Measurements from ENCODE around the gene NHP2.

Gene NHP2

DNA sequence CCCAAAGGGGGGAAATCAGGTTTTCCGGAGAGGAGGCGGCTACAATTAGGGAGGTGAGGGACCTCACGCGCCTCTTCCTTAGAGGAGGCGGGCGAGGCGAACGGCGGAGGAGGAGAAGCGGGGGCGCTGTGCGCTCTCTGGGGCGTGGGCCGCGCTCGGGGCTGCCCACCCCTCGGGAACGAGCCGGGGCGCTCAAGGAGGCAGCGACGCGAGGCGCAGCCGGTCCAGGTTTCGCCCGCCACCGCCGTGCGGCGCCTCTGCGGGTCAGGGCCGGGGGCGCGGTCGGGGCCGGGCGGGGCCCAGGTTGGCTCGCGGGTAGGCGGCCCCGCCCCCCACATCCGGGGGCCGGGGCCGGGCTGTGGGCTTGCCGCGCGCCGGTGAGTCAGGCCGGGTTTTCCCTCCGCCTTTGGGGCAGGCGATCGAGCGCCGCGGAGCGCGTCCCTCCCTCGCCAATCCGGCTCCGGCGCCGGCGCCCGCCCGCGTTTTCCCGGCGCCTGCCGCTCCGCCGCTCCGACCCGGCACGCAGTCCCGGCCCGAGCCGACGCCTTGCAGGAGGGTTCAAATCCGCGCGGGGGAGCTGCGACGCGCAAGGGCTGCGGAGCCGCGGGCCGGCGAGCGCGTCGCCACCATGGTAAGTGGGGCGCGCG lies 40.4 kb downstream of the NHP2 start, which contains the start of gene N4BP3:
TSS of gene N4BP3 (plus strand) at position 392 of the 647 bp plus-strand sequence. CDS start 6,052 bp downstream, outside the sequence.
- DNase-seq, result peak; percentile 39

DNA sequence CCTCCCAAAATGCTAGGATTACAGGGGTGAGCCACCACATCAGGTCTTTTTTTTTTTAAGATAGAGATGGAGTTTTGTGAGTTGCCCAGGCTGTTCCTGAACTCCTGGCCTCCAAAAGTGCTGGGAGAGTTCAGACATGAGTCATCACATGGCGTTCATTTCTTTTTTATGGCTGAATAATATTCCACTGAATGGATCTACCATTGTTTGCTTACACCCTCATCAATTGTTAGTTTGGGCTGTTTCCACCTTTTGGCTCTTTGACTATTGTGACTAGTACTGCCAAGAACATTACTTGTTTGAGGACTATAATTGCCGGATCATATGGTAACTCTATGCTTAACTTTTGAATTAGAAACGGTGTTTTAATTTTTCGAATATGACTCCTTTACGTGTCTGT lies 41.1 kb downstream of the NHP2 start:
- no peak for DNase-seq

DNA sequence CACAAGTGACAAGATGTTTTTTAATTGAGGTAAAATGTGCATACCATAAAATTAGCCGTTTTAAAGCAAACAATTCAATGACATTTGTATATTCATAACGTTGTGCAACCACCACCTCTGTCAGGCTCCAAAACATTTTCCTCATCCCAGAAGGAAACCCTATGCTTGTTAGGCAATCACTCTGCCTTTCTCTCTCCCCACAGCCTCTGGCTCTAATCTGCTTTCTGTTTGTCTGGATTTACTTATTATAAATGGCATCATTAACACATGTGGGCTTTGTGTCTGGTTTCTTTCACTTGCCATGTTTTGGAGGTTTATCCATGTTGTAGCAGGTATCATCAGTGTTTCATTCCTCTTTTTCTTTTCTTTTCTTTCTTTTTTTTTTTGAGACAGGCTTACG lies 41.8 kb downstream of the NHP2 start:
- DNase-seq, result no peak

DNA sequence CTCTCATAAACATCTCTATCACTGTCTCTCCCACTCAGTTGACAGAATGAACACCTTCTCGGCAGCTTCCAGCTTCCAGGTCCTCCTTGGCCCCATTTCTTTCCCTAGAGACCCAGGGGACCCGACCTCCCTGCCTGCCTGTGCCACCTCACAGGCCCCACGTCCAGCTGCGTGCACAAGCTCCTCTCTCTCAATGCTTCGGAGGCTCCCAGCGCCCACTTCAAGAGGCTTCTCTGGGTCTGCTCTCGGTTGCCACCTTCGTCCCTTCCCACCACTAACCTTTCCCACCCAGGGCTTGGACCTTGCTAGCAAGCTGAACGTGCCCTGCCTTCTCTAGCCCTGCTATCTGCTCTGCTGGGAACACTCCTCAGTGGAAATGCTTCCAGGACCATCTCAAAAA lies 43.2 kb downstream of the NHP2 start:
- no peak for DNase-seq

DNA sequence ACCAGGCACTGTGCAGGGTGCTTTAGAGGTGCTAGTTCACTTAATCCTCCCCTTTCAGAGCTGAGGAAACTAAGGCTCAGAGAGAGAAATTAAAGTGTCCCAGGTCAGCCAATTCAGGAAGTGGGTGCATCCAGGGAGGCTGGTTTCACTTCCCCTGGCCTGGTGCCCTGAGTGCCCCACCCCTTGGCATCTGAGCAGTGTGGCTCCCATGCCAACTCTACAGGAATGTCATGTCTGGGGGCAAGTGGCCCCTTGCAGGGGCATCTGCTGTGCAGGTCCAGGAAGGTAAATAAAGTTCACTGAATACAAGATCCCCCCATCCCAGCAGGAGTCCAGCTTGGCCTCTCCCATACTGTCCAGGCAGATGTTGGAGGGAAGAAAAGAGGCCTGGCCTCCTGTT lies 44.7 kb downstream of the NHP2 start:
- DNase-seq, result no peak

DNA sequence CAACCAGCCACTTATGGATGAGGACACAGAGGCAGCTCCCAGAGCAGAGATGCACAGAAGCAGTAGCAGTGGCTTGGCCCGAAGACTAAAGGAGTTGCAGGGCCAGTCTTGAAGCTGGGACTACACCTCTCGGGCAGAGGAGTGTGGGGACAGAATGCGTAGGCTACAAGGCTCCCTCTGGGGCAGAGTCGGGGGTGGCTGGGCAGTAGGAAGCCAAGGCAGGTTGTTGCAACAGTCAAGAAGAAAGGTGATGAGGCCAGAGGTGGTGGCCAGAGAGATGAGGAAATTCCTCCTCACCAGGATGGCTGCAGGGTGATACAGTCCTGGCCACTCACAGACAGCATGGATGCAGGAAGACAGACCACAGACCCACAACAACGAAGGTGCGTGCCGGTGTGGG lies 45.2 kb downstream of the NHP2 start:
- no peak for DNase-seq

DNA sequence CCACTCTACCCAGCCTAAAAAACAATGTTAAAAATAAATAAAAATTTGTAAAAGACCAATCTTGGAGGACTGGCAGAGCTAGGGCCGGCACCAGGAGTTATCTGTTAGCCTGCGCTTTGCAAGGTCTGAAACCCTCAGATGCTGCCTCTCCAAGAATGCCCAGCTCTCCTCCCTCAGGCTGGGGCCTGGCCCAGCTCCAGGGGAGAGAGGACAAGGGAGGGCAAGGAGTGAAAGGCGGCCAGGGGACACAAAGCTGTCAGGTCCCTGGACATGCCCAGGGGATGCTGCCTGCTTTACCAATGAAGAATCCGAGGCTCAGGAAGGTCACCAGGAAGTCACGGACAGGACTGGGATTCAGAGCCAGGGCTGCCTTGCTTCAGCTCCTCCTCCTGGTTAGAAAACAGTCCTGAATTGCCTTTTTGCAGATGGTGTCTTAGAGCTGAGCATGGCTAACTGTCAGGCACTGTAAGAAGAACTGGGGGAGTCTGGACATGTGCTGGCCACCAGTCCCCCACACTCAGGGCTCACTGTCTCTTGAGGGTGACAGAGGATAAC lies 45.9 kb downstream of the NHP2 start:
- no peak for DNase-seq

DNA sequence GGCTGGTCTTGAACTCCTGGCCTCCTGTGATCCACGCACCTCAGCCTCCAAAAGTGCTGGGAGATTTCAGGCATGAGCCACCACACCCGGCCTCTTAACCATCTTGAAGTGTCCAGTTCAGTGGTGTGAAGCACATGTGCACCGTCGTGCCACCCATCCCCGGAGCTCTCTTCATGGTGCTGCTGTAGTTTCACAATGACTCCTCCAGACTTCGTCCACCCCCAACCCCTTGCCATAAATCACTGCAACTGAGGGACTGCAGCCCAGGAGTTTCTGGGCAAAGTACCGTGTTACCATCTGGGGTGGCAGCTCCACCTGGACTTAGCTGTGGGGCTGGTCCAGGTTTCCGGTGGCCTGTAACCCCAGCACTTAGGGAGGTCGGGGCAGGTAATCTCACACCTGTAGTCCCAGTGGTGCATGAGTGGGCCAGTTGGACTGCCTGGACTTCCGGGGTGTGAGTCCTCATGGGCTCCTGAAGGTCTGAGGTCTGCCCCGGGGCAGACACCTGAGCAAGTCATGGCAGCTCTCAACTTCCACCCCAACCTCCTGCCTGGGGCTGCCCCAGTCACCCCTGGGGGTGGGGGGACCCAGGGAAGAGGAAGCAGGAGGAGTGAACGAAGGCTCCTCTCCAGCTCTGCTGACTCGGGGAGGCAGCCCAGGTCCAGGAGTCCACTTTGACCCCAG lies 47.0 kb downstream of the NHP2 start:
- DNase-seq, result no peak

DNA sequence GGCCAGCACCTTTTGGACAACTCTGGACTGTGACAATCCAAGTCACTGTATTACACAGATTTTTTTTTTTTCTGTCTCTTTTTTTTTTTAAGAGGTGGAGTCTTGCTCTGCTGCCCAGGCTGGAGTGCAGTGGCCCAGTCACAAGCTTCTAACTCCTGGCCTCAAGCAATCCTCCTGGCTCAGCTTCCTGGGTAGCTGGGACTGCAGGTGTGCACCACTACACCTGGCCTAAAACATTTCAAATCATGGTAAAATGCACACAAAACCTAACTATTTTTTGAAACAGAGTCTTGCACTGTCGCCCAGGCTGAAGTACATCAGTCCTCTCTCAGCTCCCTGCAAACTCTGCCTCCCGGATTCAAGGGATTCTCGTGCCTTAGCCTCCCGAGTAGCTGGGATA lies 47.6 kb downstream of the NHP2 start:
- DNase-seq, result no peak

DNA sequence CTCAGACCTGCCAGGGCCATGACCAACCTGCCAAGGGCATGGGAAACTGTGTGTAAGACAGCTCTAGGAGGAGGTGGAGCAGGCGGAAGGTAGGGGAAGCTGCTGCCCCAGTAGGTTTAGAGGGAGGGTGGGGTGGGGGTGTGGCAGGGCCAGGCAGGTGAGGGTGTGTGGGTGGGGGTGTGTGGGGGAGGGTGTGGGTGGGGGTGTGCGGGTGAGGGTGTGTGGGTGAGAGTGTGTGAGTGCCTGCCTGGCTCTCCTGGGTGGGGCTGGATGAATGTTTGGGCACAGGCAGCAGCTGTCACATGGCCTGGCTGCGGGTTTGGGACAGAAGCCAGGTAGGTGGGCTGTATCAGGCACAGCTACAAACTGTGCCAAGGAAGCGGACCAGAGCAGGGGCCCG lies 49.2 kb downstream of the NHP2 start:
- peak; percentile 10 for DNase-seq

DNA sequence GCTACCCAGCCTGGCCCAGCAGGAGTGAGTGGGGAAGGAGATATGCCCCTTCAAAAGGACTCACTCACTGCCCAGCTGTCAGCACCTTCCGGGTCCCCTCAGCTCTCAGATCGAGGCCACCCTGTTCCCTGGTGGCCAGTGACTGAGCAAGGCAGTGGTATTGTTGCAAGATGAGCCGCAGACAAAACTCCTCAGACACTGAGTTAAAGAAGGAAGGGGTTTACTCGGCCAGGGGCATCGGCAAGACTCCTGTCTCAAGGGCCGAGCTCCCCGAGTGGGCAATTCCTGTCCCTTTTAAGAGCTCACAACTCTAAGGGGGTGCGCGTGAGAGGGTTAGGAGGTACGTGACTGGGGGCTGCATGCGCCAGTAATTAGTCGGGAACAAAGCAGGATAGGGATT lies 50.1 kb downstream of the NHP2 start:
- no peak for DNase-seq
